B cell (primary cell): ENCODE measurements around the gene CREB5. TPM values are rescaled to one million over a fixed set of nuclear protein-coding genes. Genes with fewer than 3 reads are reported as not detected.

ENCODE experiments used
- ATAC-seq: fragments of 200-7000 bp; cut with Tn5 transposase; one replicate; pipeline ENCODE4 v1.10.0; 2021; ENCODE audit warnings: low read depth, mild to moderate bottlenecking, moderate number of reproducible peaks, moderate library complexity
- CTCF ChIA-PET: fragments of 350-600 bp; sonication (Branson Sonifier 250); formaldehyde crosslinking; loops from one replicate; lab custom pipeline; 2021; ENCODE audit warnings: antibody characterized with exemption, inconsistent platforms; lab: Charles Lee
- POLR2A ChIA-PET: fragments of 350-600 bp; sonication (Branson Sonifier 250); formaldehyde crosslinking; loops from one replicate; lab custom pipeline; 2021; ENCODE audit warnings: antibody characterized with exemption; lab: Charles Lee
- DNase-seq: peaks from one replicate; pipeline ENCODE4 v3.0.0; 2013
- H2AFZ ChIP-seq: 2 replicates; pipeline ENCODE4 v1.6.1; 2012; ENCODE audit warnings: mild to moderate bottlenecking, low read depth, low read length; ENCODE audit not compliant: insufficient read depth, poor library complexity, severe bottlenecking
- H3K27ac ChIP-seq, 2 donors: 1 replicate in 1 of 2; 2 replicates in 1 of 2; pipeline ENCODE4 v1.5.1; 2012 to 2013; ENCODE audit warnings: low read length in 2 of 2, mild to moderate bottlenecking in 2 of 2, moderate library complexity in 1 of 2
- H3K27me3 ChIP-seq, 4 experiments: fragments of 200-600 bp in 1 of 4; sonication (generic) in 1 of 4; replicated peaks in 1 of 4; 1 replicate in 2 of 4; 2 replicates in 2 of 4; pipeline versions ENCODE4 v1.6.1 to v1.7.0; 2013 to 2016; ENCODE audit warnings: low read length in 3 of 4, mild to moderate bottlenecking in 2 of 4, mixed read lengths in 1 of 4, moderate library complexity in 1 of 4; ENCODE audit not compliant: insufficient read depth in 4 of 4, control insufficient read depth in 3 of 4; ENCODE audit errors: control extremely low read depth in 1 of 4
- H3K36me3 ChIP-seq, 2 experiments: replicated peaks in 1 of 2; 1 replicate in 1 of 2; 2 replicates in 1 of 2; pipeline versions ENCODE4 v1.6.1 to v1.7.1; 2013; ENCODE audit warnings: low read length in 1 of 2; ENCODE audit not compliant: insufficient read depth in 2 of 2, control insufficient read depth in 1 of 2; ENCODE audit errors: control extremely low read depth in 1 of 2, extremely low read depth in 1 of 2
- H3K4me1 ChIP-seq, 2 donors: fragments of 200-600 bp in 1 of 2; sonication (generic) in 1 of 2; 1 replicate in 1 of 2; 2 replicates in 1 of 2; pipeline versions ENCODE4 v1.5.1 to v1.6.1; 2013 to 2017; ENCODE audit warnings: low read length in 2 of 2; ENCODE audit not compliant: control insufficient read depth in 2 of 2, insufficient read depth in 2 of 2
- H3K4me2 ChIP-seq: replicated peaks from 2 replicates; pipeline ENCODE3; 2012; ENCODE audit warnings: mild to moderate bottlenecking, low read depth, low read length; ENCODE audit not compliant: poor library complexity, severe bottlenecking
- H3K4me3 ChIP-seq, 5 experiments: fragments of 200-600 bp in 1 of 5; sonication (generic) in 1 of 5; 1 replicate in 3 of 5; 2 replicates in 2 of 5; pipeline versions ENCODE4 v1.5.1 to v1.7.0; 2011 to 2016; ENCODE audit warnings: low read length in 4 of 5, mild to moderate bottlenecking in 4 of 5, low read depth in 2 of 5, control low read depth in 1 of 5, moderate library complexity in 1 of 5; ENCODE audit not compliant: insufficient read depth in 1 of 5; ENCODE audit errors: control extremely low read depth in 1 of 5, extremely low read depth in 1 of 5
- H3K79me2 ChIP-seq: fragments of 200-600 bp; sonication (generic); one replicate; pipeline ENCODE4 v1.6.0; 2016; ENCODE audit warnings: low read length; ENCODE audit not compliant: control insufficient read depth, insufficient read depth
- H3K9ac ChIP-seq: fragments of 200-600 bp; sonication (generic); 2 replicates; pipeline ENCODE4 v1.6.1; 2017; ENCODE audit warnings: mild to moderate bottlenecking, low read length, moderate library complexity
- H3K9me3 ChIP-seq, 3 donors: one replicate each; pipeline versions ENCODE4 v1.6.1 to v1.7.1; 2013; ENCODE audit warnings: low read length in 2 of 3; ENCODE audit not compliant: control insufficient read depth in 2 of 3, insufficient read depth in 1 of 3; ENCODE audit errors: control extremely low read depth in 1 of 3
- H4K20me1 ChIP-seq: 2 replicates; pipeline ENCODE4 v1.6.0; 2012; ENCODE audit warnings: mild to moderate bottlenecking, low read length; ENCODE audit not compliant: insufficient read depth, control insufficient read depth, poor library complexity, severe bottlenecking
- H3K27ac Mint-ChIP-seq: one replicate; pipeline ENCODE4 v1.8.0; 2021; ENCODE audit warnings: mixed read lengths
- H3K27me3 Mint-ChIP-seq: one replicate; pipeline ENCODE4 v1.8.0; 2021; ENCODE audit warnings: mixed read lengths
- H3K4me1 Mint-ChIP-seq: one replicate; pipeline ENCODE4 v1.8.0; 2021; ENCODE audit warnings: mixed read lengths
- H3K4me3 Mint-ChIP-seq: one replicate; pipeline ENCODE4 v1.8.0; 2021; ENCODE audit warnings: mixed read lengths
- H3K9me3 Mint-ChIP-seq: one replicate; pipeline ENCODE4 v1.8.0; 2022; ENCODE audit warnings: mixed read lengths; ENCODE audit not compliant: insufficient read depth
- EZH2 ChIP-seq: IDR thresholded peaks from 2 replicates; pipeline ENCODE4 v1.6.1; 2012; ENCODE audit warnings: borderline replicate concordance, low read depth, mild to moderate bottlenecking, moderate library complexity, low read length; ENCODE audit not compliant: insufficient read depth, poor library complexity, severe bottlenecking
- whole genome bisulfite sequencing: methylation state at CpG from one replicate; pipeline ENCODE4 v1.1.5; 2013; ENCODE audit warnings: missing lambda C conversion rate; ENCODE audit not compliant: insufficient coverage; 5-methylcytosine and 5-hydroxymethylcytosine counted together
- intact Hi-C: fragments of 100-400 bp; cut with micrococcal nuclease; formaldehyde crosslinking; loops from one replicate; pipeline ENCODE4 v1.10.0; 2022
- polyA plus RNA-seq: library from polyadenylated mRNA; depleted of rRNA; stranded (reverse); fragments of >200 nt; gene quantifications from 2 replicates; pipeline ENCODE4 v1.2.3, GENCODE V29; 2012
- total RNA-seq, 2 donors: library from RNA; stranded (reverse); fragments of 120-200 nt in 1 of 2; gene quantifications; 1 replicate in 1 of 2; 2 replicates in 1 of 2; pipeline versions ENCODE4 v1.2.3 to v1.2.4, GENCODE V29; 2013 to 2022
- TF ChIP-seq, protein P1 (sequence below): fragments of 200-600 bp; IDR thresholded peaks from one replicate; pipeline ENCODE4 v1.8.0; 2022; ENCODE audit warnings: antibody characterized with exemption, mild to moderate bottlenecking

The CREB5 gene
- total and polyA plus RNA-seq, 2 donors (not counting 1 experiment from before 2014, with no cell fraction given), result 0.05 to 0.95 TPM

GRCh38 chr7:28473571-28474281 is 61.4 kb downstream of the CREB5 start:
- no peak overlapping the region for H3K27ac Mint-ChIP-seq
- H3K27me3 Mint-ChIP-seq, result peaks cover 29% of the 10 kb centered on the region
- Histone ChIP-seq H4K20me1 (no peaks in the 10 kb centered on the region), H3K4me2 (no peak overlapping the region), H3K36me3 (no peaks in the 10 kb centered on the region), H3K4me3 (no peak overlapping the region), H3K27ac (no peak overlapping the region), H3K27me3 (peaks cover 0 to 3% (median 0%) of the 10 kb centered on the region in 4 experiments), H3K4me1 (no peaks in the 10 kb centered on the region), H3K79me2 (no peaks in the 10 kb centered on the region), H3K9me3 (no peaks in the 10 kb centered on the region), H2AFZ (no peak overlapping the region), H3K9ac (no peak overlapping the region)
- intact Hi-C loops, result no loop called here
- ChIA-PET POLR2A (no interaction called here), CTCF (no interaction called here)
- WGBS, result 85% methylated on average over 6 of the region's 8 CpGs
- H3K4me1 Mint-ChIP-seq, result no peaks in the 10 kb centered on the region
- H3K9me3 Mint-ChIP-seq, result no peaks in the 10 kb centered on the region
- TF ChIP-seq EZH2, result no peak
- TF ChIP-seq, protein P1, sequence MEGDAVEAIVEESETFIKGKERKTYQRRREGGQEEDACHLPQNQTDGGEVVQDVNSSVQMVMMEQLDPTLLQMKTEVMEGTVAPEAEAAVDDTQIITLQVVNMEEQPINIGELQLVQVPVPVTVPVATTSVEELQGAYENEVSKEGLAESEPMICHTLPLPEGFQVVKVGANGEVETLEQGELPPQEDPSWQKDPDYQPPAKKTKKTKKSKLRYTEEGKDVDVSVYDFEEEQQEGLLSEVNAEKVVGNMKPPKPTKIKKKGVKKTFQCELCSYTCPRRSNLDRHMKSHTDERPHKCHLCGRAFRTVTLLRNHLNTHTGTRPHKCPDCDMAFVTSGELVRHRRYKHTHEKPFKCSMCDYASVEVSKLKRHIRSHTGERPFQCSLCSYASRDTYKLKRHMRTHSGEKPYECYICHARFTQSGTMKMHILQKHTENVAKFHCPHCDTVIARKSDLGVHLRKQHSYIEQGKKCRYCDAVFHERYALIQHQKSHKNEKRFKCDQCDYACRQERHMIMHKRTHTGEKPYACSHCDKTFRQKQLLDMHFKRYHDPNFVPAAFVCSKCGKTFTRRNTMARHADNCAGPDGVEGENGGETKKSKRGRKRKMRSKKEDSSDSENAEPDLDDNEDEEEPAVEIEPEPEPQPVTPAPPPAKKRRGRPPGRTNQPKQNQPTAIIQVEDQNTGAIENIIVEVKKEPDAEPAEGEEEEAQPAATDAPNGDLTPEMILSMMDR, result no peak
- no peak for ATAC-seq
- no peak overlapping the region for H3K4me3 Mint-ChIP-seq
- no peak for DNase-seq

- CTCF ChIA-PET, result no interaction called here
- intact Hi-C loops, result no loop called here
- Mint-ChIP-seq H3K27me3 (peaks cover 29% of the 10 kb centered on the region), H3K4me3 (no peak overlapping the region), H3K27ac (no peak overlapping the region), H3K9me3 (no peaks in the 10 kb centered on the region), H3K4me1 (no peaks in the 10 kb centered on the region)
- POLR2A ChIA-PET, result no interaction called here
- H3K27me3 ChIP-seq, result peaks cover 0 to 3% (median 0%) of the 10 kb centered on the region in 4 experiments
- H4K20me1 ChIP-seq, result no peaks in the 10 kb centered on the region
- H3K9ac ChIP-seq, result no peak overlapping the region
- H3K4me2 ChIP-seq, result no peak overlapping the region
- no peak overlapping the region for H2AFZ ChIP-seq
- no peaks in the 10 kb centered on the region for H3K36me3 ChIP-seq
- H3K4me3 ChIP-seq, result no peak overlapping the region
- no peak for TF ChIP-seq EZH2
- TF ChIP-seq, protein P1, result no peak
- WGBS, result 96% methylated on average over 5 of the region's 8 CpGs
- no peaks in the 10 kb centered on the region for H3K4me1 ChIP-seq
- no peaks in the 10 kb centered on the region for H3K9me3 ChIP-seq
- DNase-seq (no peak), ATAC-seq (no peak)
- H3K79me2 ChIP-seq, result no peaks in the 10 kb centered on the region
- no peak overlapping the region for H3K27ac ChIP-seq
These were observed 61.9 kb downstream of the CREB5 start for GRCh38 chr7:28474282-28474638.
